ENCODE results near the gene RTL9. TPM values are rescaled to one million over a fixed set of nuclear protein-coding genes. Genes with fewer than 3 reads are reported as not detected.
A peak's percentile ranks its signal among the peaks of the same experiment; 100 is the strongest.
"Not testable (repeated sequence)": the region's sequence is repeated elsewhere in the genome, so short reads cannot be mapped to it uniquely, and the experiment has no call there.

RTL9 gene
- total RNA-seq, 4 donors from 2014 or later, result not detected

DNA sequence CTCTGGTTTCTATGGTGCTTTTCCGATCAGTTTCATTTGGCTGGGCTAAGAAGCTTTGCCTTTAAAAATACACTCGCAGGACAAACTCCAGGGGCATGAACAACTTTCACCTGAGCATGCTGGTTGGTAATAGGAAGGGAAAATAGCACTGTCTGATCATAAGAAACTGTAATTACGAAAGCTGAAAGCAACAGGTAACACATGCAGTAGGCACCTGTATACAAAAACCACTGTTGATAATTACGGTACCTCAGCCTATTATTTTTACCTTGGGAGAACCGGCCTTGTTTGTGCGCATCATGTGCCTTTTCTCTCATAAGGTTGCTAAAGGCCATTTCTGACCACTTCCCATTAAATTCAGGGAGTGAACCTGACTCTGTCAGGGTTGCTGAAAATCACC is 45.7 kb downstream of the RTL9 start:
- no peak overlapping the region for H3K4me3 ChIP-seq
- peaks cover 0 to 27% (median 0%) of the 10 kb centered on the region in 3 donors for H3K4me1 ChIP-seq
- no peaks in the 10 kb centered on the region for H3K27me3 ChIP-seq
- no peaks in the 10 kb centered on the region for H3K9me3 ChIP-seq
- TF ChIP-seq, protein P1, sequence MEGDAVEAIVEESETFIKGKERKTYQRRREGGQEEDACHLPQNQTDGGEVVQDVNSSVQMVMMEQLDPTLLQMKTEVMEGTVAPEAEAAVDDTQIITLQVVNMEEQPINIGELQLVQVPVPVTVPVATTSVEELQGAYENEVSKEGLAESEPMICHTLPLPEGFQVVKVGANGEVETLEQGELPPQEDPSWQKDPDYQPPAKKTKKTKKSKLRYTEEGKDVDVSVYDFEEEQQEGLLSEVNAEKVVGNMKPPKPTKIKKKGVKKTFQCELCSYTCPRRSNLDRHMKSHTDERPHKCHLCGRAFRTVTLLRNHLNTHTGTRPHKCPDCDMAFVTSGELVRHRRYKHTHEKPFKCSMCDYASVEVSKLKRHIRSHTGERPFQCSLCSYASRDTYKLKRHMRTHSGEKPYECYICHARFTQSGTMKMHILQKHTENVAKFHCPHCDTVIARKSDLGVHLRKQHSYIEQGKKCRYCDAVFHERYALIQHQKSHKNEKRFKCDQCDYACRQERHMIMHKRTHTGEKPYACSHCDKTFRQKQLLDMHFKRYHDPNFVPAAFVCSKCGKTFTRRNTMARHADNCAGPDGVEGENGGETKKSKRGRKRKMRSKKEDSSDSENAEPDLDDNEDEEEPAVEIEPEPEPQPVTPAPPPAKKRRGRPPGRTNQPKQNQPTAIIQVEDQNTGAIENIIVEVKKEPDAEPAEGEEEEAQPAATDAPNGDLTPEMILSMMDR (IDR thresholded peaks at IDR 0.05), result no peak
- TF ChIP-seq POLR2A (IDR thresholded peaks at IDR 0.05), result no peak
- 79 to 88% methylated on average over 6 of the region's 6 CpGs for WGBS, 2 donors
- H3K27ac ChIP-seq, result no peak overlapping the region
- DNase-seq, result no peak
- no peaks in the 10 kb centered on the region for H3K36me3 ChIP-seq
- intact Hi-C loops (cut with DNase I), result no loop called here

DNA sequence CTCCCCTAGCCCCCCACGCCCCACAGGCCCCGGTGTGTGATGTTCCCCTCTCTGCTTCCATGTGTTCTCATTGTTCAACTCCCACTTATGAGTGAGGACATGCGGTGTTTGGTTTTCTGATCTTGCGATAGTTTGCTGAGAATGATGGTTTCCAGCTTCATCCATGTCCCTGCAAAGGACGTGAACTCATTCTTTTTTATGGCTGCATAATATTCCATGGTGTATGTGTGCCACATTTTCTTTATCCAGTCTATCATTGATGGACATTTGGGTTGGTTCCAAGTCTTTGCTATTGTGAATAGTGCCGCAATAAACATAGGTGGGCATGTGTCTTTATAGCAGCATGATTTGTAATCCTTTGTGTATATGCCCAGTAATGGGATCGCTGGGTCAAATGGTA is 47.6 kb downstream of the RTL9 start:
- H3K4me3 ChIP-seq, H3K9me3 ChIP-seq, DNase-seq, H3K36me3 ChIP-seq, H3K27me3 ChIP-seq, H3K27ac ChIP-seq: not testable (repeated sequence)
- peaks cover 0 to 31% (median 0%) of the 10 kb centered on the region in 3 donors for H3K4me1 ChIP-seq
- intact Hi-C loops (cut with DNase I), result loop anchor here (5.0 kb wide), 1 partner anchor 249 kb away; no protein-coding TSS in a partner anchor
- 84 to 98% methylated on average over 4 to 5 of the region's 7 CpGs for WGBS, 2 donors

DNA sequence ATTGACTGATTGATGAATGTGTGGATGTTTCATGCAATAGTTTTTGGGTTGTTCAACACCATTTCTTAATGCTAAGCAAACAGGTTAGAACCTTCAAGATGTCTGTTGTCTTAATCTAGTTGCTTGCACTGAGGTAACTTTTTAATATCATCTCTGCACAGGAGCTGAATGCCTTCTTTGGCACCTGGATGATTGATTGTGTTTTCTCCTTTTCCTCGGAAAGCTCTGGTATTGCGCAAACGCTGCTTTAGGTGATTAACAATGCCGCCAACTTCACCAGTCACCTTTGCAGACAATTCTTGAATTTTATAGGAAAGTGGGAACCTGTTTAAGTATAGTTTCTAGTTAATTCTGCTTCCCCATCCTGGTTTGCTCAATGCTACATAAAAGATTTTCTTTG is 48.2 kb downstream of the RTL9 start:
- Histone ChIP-seq H3K36me3 (no peaks in the 10 kb centered on the region), H3K4me3 (no peak overlapping the region), H3K4me1 (peaks cover 0 to 31% (median 0%) of the 10 kb centered on the region in 3 donors), H3K27ac (no peak overlapping the region), H3K9me3 (no peaks in the 10 kb centered on the region), H3K27me3 (no peaks in the 10 kb centered on the region)
- intact Hi-C loops (cut with DNase I), result loop anchor here (5.0 kb wide), 1 partner anchor 250 kb away; no protein-coding TSS in a partner anchor
- WGBS, 2 donors, result 14 to 46% methylated on average over 4 of the region's 4 CpGs
- DNase-seq, result no peak
- TF ChIP-seq, protein P1 (IDR thresholded peaks at IDR 0.05), result no peak
- TF ChIP-seq POLR2A (IDR thresholded peaks at IDR 0.05), result no peak

DNA sequence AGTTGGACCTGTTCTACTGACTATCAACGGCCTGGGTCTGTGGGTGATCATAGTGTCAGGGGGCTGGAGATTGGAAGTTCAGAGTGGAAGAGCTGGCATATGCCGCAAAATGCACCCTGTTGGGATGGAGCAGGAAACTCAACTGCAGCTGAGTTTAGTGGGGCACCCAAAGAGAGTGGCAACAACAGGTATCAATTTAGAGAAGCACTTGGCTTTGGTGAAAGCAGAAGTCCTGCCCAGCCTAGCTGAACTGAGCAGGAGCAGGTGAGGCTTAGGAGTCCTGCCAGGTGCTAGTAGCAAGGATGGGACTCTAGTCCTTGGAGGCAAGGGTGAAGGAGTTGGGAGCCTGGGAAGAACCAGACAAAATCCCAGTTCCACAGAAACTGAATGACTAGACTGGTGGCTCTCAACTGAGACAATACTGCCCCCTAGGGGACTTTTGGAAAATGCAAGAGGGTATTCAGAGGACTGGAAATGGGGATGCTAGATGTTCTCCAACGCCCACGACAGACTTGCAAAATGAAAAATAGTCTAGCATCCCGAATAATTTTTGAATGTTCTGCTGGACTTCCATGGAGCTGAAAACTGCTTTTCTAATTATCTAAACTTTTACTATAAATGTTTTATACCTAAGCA is 49.4 kb downstream of the RTL9 start:
- no peak overlapping the region for H3K4me3 ChIP-seq
- no peaks in the 10 kb centered on the region for H3K27me3 ChIP-seq
- DNase-seq, result no peak
- H3K4me1 ChIP-seq, result peaks cover 0 to 23% (median 0%) of the 10 kb centered on the region in 3 donors
- WGBS, 2 donors, result 29% methylated on average over 5 of the region's 5 CpGs
- H3K27ac ChIP-seq, result no peak overlapping the region
- no peaks in the 10 kb centered on the region for H3K9me3 ChIP-seq
- no peak for TF ChIP-seq POLR2A (IDR thresholded peaks at IDR 0.05)
- TF ChIP-seq, protein P1 (IDR thresholded peaks at IDR 0.05), result peak; percentile 48 to 75 (median 66)
- H3K36me3 ChIP-seq, result no peaks in the 10 kb centered on the region
- intact Hi-C loops (cut with DNase I), result loop anchor here (5.0 kb wide), 1 partner anchor 251 kb away; no protein-coding TSS in a partner anchor

Small RNA genes lying within 50 kb of the gene (small RNA-seq; reads per million reads assigned to genes)
- 0 reads per million in 4 donors for gene GNG5P2

Other genes with a start within 250 kb of the RTL9 start
- gene AMMECR1, start 40.8 kb upstream of the RTL9 start, total RNA-seq, result 10 to 100 TPM in 3 of 4 donors, 1 to 10 TPM in 1; 9.3 to 33.2 (median 14.5) TPM